Measurements from ENCODE around the gene TOMM22.

Gene TOMM22

GRCh38 chr22:38733724-38734381 lies 52.1 kb downstream of the TOMM22 start:
- DNase-seq (ENCODE audit: low read depth), result no peak

DNA sequence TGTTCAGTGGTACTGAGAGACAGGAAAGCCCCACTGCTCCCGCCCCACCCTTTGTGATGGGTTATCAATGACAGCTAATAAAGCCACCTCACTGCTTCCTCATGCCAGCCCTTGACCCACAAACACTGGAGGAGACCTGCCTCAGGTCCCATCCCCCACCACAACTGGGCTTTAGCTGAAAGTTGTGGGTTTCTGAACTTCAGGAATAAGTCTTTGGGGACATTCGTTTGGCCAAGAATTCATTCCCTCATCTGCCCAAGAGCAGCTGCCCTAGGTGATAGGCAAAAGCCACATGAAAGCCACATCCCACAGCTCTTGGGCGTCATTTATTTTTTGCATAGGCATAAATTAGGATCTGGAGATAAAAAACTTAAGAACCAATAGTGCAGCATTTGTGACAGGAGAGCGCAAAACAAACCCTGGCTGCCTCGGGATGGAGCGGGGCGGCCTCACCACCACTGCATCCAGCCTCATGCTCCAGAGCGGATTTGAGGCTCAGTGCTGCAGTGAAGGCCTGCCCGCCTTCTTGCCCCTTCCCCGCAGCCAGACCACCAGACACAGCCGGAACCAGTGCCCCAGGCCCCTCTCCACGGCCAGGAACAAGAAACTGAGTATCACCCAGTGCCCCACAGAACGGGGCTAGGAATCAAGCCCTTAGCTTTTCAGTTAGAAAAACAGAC lies 52.8 kb downstream of the TOMM22 start:
- no peak for DNase-seq (ENCODE audit: low read depth)
